Thyroid gland (tissue), 4 donors: Measurements from ENCODE around the gene LRRC4C.

ENCODE experiments used
- POLR2A ChIP-seq, 2 donors: fragments of 450-650 bp; IDR thresholded peaks; one replicate each; pipeline ENCODE4 v1.6.1; 2017; ENCODE audit warnings: antibody characterized with exemption in 2 of 2, mild to moderate bottlenecking in 2 of 2, moderate library complexity in 1 of 2
- TF ChIP-seq, protein P1 (sequence below), 6 experiments: fragments of 200-600 bp in 3 of 6; fragments of 450-650 bp in 3 of 6; sonication (generic) in 3 of 6; IDR thresholded peaks; one replicate each; pipeline ENCODE4 v1.5.1; 2016 to 2019; ENCODE audit warnings: antibody characterized with exemption in 6 of 6, mild to moderate bottlenecking in 2 of 6, inconsistent platforms in 1 of 6, moderate library complexity in 1 of 6

DNA sequence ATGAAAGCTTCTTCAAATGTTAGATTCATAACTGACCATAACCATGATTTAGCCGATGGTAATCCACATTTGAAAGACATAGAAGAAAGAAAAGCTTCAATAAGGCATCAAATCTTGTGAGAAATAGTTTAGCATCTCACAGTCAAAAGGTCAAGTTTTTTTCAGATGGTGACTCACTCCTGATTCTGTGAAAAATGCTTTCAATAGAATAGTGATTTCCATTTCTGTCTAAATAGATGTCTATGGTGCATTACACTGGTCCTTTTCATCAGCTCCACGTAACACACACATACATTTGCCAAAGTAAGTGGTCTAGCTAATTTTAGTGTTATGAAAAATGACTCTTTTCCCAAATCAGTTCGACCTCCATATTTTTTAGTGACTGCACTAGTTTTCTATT lies 139.2 kb downstream of the LRRC4C start:
- TF ChIP-seq, protein P1, sequence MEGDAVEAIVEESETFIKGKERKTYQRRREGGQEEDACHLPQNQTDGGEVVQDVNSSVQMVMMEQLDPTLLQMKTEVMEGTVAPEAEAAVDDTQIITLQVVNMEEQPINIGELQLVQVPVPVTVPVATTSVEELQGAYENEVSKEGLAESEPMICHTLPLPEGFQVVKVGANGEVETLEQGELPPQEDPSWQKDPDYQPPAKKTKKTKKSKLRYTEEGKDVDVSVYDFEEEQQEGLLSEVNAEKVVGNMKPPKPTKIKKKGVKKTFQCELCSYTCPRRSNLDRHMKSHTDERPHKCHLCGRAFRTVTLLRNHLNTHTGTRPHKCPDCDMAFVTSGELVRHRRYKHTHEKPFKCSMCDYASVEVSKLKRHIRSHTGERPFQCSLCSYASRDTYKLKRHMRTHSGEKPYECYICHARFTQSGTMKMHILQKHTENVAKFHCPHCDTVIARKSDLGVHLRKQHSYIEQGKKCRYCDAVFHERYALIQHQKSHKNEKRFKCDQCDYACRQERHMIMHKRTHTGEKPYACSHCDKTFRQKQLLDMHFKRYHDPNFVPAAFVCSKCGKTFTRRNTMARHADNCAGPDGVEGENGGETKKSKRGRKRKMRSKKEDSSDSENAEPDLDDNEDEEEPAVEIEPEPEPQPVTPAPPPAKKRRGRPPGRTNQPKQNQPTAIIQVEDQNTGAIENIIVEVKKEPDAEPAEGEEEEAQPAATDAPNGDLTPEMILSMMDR (IDR thresholded peaks at IDR 0.05), result no peak
- TF ChIP-seq POLR2A (IDR thresholded peaks at IDR 0.05), result no peak
